ENCODE data around the gene ALDH1A2. TPM values are rescaled to one million over a fixed set of nuclear protein-coding genes. Genes with fewer than 3 reads are reported as not detected.

Gene ALDH1A2
- total RNA-seq, 1 experiment from 2014 or later: 4.0 TPM

GRCh38 chr15:58060575-58060974 lies 4.9 kb downstream of the ALDH1A2 start:
- no peaks in the 10 kb centered on the region for H3K36me3 ChIP-seq (ENCODE audit: low read depth)
- no peak overlapping the region for H3K4me2 ChIP-seq
- POLR2A ChIA-PET (ENCODE audit: unreplicated experiment): no interaction called here
- no peaks in the 10 kb centered on the region for H4K20me1 ChIP-seq (ENCODE audit: insufficient read depth)
- no peaks in the 10 kb centered on the region for H3K79me2 ChIP-seq (ENCODE audit: low read depth)
- H3K9me3 ChIP-seq (ENCODE audit: insufficient read depth, low read depth): no peaks in the 10 kb centered on the region
- no peak overlapping the region for H2AFZ ChIP-seq
- no peak for DNase-seq
- H3K9me2 ChIP-seq (ENCODE audit: insufficient read depth): no peaks in the 10 kb centered on the region
- H3K4me3 ChIP-seq: no peak overlapping the region
- intact Hi-C loops (cut with micrococcal nuclease; ENCODE audit: unreplicated experiment): no loop called here
- TF ChIP-seq EZH2 (IDR thresholded peaks at IDR 0.05; ENCODE audit: low read depth) (no peak), CTCF (conservative IDR thresholded peaks at IDR 0.05) (no peak)
- H3K27me3 ChIP-seq (ENCODE audit: insufficient read depth, low read depth): no peaks in the 10 kb centered on the region
- H3K4me1 ChIP-seq (replicated peaks; ENCODE audit: insufficient read depth): no peaks in the 10 kb centered on the region
- H3F3A ChIP-seq (ENCODE audit: insufficient read depth, low read depth): no peaks in the 10 kb centered on the region
- CTCF ChIA-PET: no interaction called here
- no peak overlapping the region for H3K27ac ChIP-seq
- BruUV-seq (replicated peaks): no TSS peak

GRCh38 chr15:58058729-58059128 lies 6.8 kb downstream of the ALDH1A2 start:
- BruUV-seq (replicated peaks): no TSS peak

GRCh38 chr15:58058073-58058472 lies 7.4 kb downstream of the ALDH1A2 start:
- intact Hi-C loops (cut with micrococcal nuclease; ENCODE audit: unreplicated experiment): no loop called here
- no peak for TF ChIP-seq CTCF (conservative IDR thresholded peaks at IDR 0.05)
- TF ChIP-seq EZH2 (IDR thresholded peaks at IDR 0.05; ENCODE audit: low read depth): no peak
- no TSS peak for BruUV-seq (replicated peaks)
- H3K9me3 ChIP-seq (ENCODE audit: insufficient read depth, low read depth): no peaks in the 10 kb centered on the region
- no peak overlapping the region for H2AFZ ChIP-seq
- no peaks in the 10 kb centered on the region for H3K9me2 ChIP-seq (ENCODE audit: insufficient read depth)
- H3K4me3 ChIP-seq: no peak overlapping the region
- H4K20me1 ChIP-seq (ENCODE audit: insufficient read depth): no peaks in the 10 kb centered on the region
- no peaks in the 10 kb centered on the region for H3K4me1 ChIP-seq (replicated peaks; ENCODE audit: insufficient read depth)
- H3K36me3 ChIP-seq (ENCODE audit: low read depth): no peaks in the 10 kb centered on the region
- no peaks in the 10 kb centered on the region for H3F3A ChIP-seq (ENCODE audit: insufficient read depth, low read depth)
- DNase-seq: no peak
- H3K27ac ChIP-seq: no peak overlapping the region
- CTCF ChIA-PET: no interaction called here
- H3K79me2 ChIP-seq (ENCODE audit: low read depth): no peaks in the 10 kb centered on the region
- H3K4me2 ChIP-seq: no peak overlapping the region
- POLR2A ChIA-PET (ENCODE audit: unreplicated experiment): interaction anchor here (1.0 kb wide), 1 partner anchor 20 kb away, joined by 4 read pairs; no protein-coding TSS in a partner anchor
- no peaks in the 10 kb centered on the region for H3K27me3 ChIP-seq (ENCODE audit: insufficient read depth, low read depth)

More at GRCh38 chr15:58058729-58059128, 6.8 kb downstream of the ALDH1A2 start:
- no peaks in the 10 kb centered on the region for H3K4me1 ChIP-seq (replicated peaks; ENCODE audit: insufficient read depth)
- TF ChIP-seq CTCF (conservative IDR thresholded peaks at IDR 0.05): no peak
- no peak for TF ChIP-seq EZH2 (IDR thresholded peaks at IDR 0.05; ENCODE audit: low read depth)
- no peaks in the 10 kb centered on the region for H3K36me3 ChIP-seq (ENCODE audit: low read depth)
- H4K20me1 ChIP-seq (ENCODE audit: insufficient read depth): no peaks in the 10 kb centered on the region
- H3K27me3 ChIP-seq (ENCODE audit: insufficient read depth, low read depth): no peaks in the 10 kb centered on the region
- no peak overlapping the region for H2AFZ ChIP-seq
- no peak overlapping the region for H3K4me2 ChIP-seq
- H3K9me2 ChIP-seq (ENCODE audit: insufficient read depth): no peaks in the 10 kb centered on the region
- intact Hi-C loops (cut with micrococcal nuclease; ENCODE audit: unreplicated experiment): no loop called here
- no peak overlapping the region for H3K4me3 ChIP-seq
- H3K9me3 ChIP-seq (ENCODE audit: insufficient read depth, low read depth): no peaks in the 10 kb centered on the region
- CTCF ChIA-PET: no interaction called here
- POLR2A ChIA-PET (ENCODE audit: unreplicated experiment): interaction anchor here (1.0 kb wide), 1 partner anchor 20 kb away, joined by 4 read pairs; no protein-coding TSS in a partner anchor
- DNase-seq: no peak
- no peaks in the 10 kb centered on the region for H3F3A ChIP-seq (ENCODE audit: insufficient read depth, low read depth)
- no peaks in the 10 kb centered on the region for H3K79me2 ChIP-seq (ENCODE audit: low read depth)
- H3K27ac ChIP-seq: no peak overlapping the region
